OCI-LY7 (cell line): ENCODE results near the gene ITIH1. TPM values are rescaled to one million over a fixed set of nuclear protein-coding genes. Genes with fewer than 3 reads are reported as not detected.

Experiments
- BruUV-seq: library from RNA; stranded (reverse); fragments of 400-500 nt; replicated peaks from 2 replicates; lab custom pipeline; 2021; lab: Mats Ljungman, UMichigan
- CTCF ChIA-PET: fragments of 300-600 bp; sonication (Branson Sonifier 250); formaldehyde crosslinking; loops from one replicate; lab custom pipeline; 2022; ENCODE audit warnings: antibody characterized with exemption; ENCODE audit not compliant: unreplicated experiment; lab: Charles Lee
- POLR2A ChIA-PET: fragments of 300-600 bp; sonication (Branson Sonifier 250); formaldehyde crosslinking; loops from one replicate; lab custom pipeline; 2022; ENCODE audit warnings: antibody characterized with exemption; lab: Charles Lee
- DNase-seq: peaks from one replicate; pipeline ENCODE4 v3.0.0-alpha.2; 2015; ENCODE audit warnings: low spot score
- H2AFZ ChIP-seq: fragments of 200-600 bp; sonication (generic), shearing (Covaris generic); 2 replicates; pipeline ENCODE4 v1.6.1; 2014; ENCODE audit warnings: mild to moderate bottlenecking, antibody characterized with exemption, low read length, moderate library complexity
- H3K27ac ChIP-seq: fragments of 200-600 bp; sonication (generic); 2 replicates; pipeline ENCODE4 v1.5.1; 2014; ENCODE audit warnings: mixed run types, low read depth, mild to moderate bottlenecking, moderate library complexity, low read length, inconsistent platforms; ENCODE audit not compliant: poor library complexity, severe bottlenecking
- H3K36me3 ChIP-seq: fragments of 200-600 bp; sonication (generic); 2 replicates; pipeline ENCODE4 v1.6.1; 2014; ENCODE audit warnings: mild to moderate bottlenecking, antibody characterized with exemption, low read length, moderate library complexity, mixed read lengths; ENCODE audit not compliant: insufficient read depth
- H3K4me1 ChIP-seq: fragments of 200-600 bp; sonication (generic); 2 replicates; pipeline ENCODE4 v1.5.1; 2014; ENCODE audit warnings: mild to moderate bottlenecking, low read length; ENCODE audit not compliant: insufficient read depth, poor library complexity, severe bottlenecking
- H3K4me2 ChIP-seq: fragments of 200-600 bp; sonication (generic); 2 replicates; pipeline ENCODE4 v1.6.1; 2014; ENCODE audit warnings: mild to moderate bottlenecking, low read length
- H3K4me3 ChIP-seq: fragments of 200-600 bp; sonication (generic); 2 replicates; pipeline ENCODE4 v1.5.1; 2014; ENCODE audit warnings: mild to moderate bottlenecking, low read depth, low read length; ENCODE audit not compliant: poor library complexity, severe bottlenecking
- H3K79me2 ChIP-seq: fragments of 200-600 bp; sonication (generic); 2 replicates; pipeline ENCODE4 v1.6.1; 2016; ENCODE audit warnings: low read depth, mild to moderate bottlenecking, low read length, moderate library complexity, mixed read lengths; ENCODE audit not compliant: insufficient read depth
- H3K9me2 ChIP-seq: fragments of 200-600 bp; sonication (generic); 2 replicates; pipeline ENCODE4 v1.6.1; 2016; ENCODE audit warnings: mild to moderate bottlenecking, low read length, mixed read lengths; ENCODE audit not compliant: insufficient read depth
- H3K9me3 ChIP-seq: fragments of 200-600 bp; sonication (generic); 2 replicates; pipeline ENCODE4 v1.6.1; 2014; ENCODE audit warnings: mild to moderate bottlenecking, mixed run types, low read length, mixed read lengths
- H4K20me1 ChIP-seq: fragments of 200-600 bp; sonication (generic); 2 replicates; pipeline ENCODE4 v1.6.1; 2014; ENCODE audit warnings: mild to moderate bottlenecking, antibody characterized with exemption, low read length, moderate library complexity, mixed read lengths; ENCODE audit not compliant: insufficient read depth
- EZH2phosphoT487 ChIP-seq: fragments of 200-600 bp; sonication (generic); IDR thresholded peaks from 2 replicates; pipeline ENCODE4 v1.6.1; 2018; ENCODE audit warnings: low read depth, borderline replicate concordance, mild to moderate bottlenecking, mixed run types, antibody characterized with exemption, low read length, moderate library complexity, mixed read lengths
- intact Hi-C: fragments of 100-400 bp; cut with micrococcal nuclease; formaldehyde crosslinking; loops from one replicate; pipeline ENCODE4 v1.10.0; 2022; ENCODE audit not compliant: unreplicated experiment
- total RNA-seq, 2 experiments: library from RNA; depleted of rRNA in 1 of 2; stranded (reverse); fragments of >200 nt in 1 of 2; shearing (Covaris generic) in 1 of 2; gene quantifications; 2 replicates each; pipeline ENCODE4 v1.2.3, GENCODE V29; 2014 to 2022
- TF ChIP-seq, protein P1 (sequence below): fragments of 200-600 bp; sonication (generic); conservative IDR thresholded peaks from 2 replicates; pipeline ENCODE4 v1.5.1; 2014; ENCODE audit warnings: mild to moderate bottlenecking, antibody characterized with exemption, low read length, moderate library complexity, mixed read lengths

ITIH1 gene
- total RNA-seq, 2 experiments from 2014 or later, result not detected

DNA sequence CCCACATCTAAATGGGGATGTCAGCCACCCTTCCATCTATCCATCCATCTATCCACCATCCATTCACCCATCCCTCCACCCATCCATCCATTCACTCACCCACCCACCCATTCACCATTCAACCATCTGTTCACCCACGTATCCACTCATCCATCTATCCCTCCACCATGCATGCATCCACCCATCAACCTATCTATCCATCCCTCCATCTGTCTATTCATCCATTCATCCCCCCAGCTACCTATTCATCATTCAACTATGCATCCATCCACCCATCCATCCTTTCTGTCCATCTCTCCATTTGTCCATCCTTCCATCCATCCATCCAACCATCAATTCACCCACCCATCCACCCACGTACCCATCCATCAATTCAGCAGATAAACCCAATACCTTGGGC is 31.8 kb downstream of the ITIH1 start:
- CTCF ChIA-PET, result no interaction called here
- Histone ChIP-seq H3K4me1 (no peaks in the 10 kb centered on the region), H3K9me3 (no peaks in the 10 kb centered on the region), H3K4me2 (no peak overlapping the region), H2AFZ (no peak overlapping the region), H4K20me1 (no peaks in the 10 kb centered on the region), H3K27ac (no peak overlapping the region), H3K9me2 (no peaks in the 10 kb centered on the region), H3K79me2 (no peaks in the 10 kb centered on the region), H3K36me3 (no peaks in the 10 kb centered on the region), H3K4me3 (no peak overlapping the region)
- intact Hi-C loops, result no loop called here
- no TSS peak for BruUV-seq
- DNase-seq, result no peak
- TF ChIP-seq, protein P1, sequence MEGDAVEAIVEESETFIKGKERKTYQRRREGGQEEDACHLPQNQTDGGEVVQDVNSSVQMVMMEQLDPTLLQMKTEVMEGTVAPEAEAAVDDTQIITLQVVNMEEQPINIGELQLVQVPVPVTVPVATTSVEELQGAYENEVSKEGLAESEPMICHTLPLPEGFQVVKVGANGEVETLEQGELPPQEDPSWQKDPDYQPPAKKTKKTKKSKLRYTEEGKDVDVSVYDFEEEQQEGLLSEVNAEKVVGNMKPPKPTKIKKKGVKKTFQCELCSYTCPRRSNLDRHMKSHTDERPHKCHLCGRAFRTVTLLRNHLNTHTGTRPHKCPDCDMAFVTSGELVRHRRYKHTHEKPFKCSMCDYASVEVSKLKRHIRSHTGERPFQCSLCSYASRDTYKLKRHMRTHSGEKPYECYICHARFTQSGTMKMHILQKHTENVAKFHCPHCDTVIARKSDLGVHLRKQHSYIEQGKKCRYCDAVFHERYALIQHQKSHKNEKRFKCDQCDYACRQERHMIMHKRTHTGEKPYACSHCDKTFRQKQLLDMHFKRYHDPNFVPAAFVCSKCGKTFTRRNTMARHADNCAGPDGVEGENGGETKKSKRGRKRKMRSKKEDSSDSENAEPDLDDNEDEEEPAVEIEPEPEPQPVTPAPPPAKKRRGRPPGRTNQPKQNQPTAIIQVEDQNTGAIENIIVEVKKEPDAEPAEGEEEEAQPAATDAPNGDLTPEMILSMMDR, result no peak
- no peak for TF ChIP-seq EZH2phosphoT487
- POLR2A ChIA-PET, result interaction anchor here (0.5 kb wide), 1 partner anchor 487 kb away, joined by 3 read pairs; no protein-coding TSS in a partner anchor

DNA sequence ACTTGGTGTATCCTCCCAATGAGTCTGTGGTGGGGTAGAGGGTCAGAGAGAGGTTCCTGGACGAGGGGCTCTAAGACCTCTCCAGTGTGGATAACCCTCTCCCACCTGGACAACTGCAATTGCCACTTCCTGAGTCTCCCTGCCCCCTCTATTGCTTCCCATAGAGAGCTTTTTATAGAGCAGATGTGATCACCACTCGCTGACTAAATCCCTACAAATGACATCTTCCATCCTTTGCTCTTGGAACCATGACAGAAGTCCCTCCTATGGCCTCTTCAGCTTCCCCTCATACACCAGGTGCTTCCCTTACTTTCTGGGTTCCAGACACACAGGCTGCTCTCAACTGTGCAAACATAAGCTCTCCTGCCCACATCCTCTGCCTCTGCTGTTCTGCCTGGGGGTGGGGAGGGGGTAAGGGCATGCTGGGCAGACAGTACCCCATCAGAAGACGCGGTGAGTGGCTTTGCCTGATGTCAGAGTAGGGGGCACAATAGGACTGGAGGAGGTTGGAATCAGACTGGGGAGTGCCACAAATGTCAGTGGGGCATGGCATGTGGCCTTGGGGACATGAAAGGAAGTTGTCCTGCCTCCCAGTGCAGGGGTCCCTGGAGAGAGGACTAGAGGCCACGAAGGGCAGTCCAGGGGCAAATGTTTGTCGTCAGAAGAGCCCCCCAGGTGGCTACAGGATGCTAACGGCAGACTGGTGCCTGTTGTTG is 32.4 kb downstream of the ITIH1 start:
- ChIA-PET CTCF (no interaction called here), POLR2A (no interaction called here)
- TF ChIP-seq, protein P1, result no peak
- no peak for TF ChIP-seq EZH2phosphoT487
- Histone ChIP-seq H3K27ac (no peak overlapping the region), H3K79me2 (no peaks in the 10 kb centered on the region), H3K4me2 (no peak overlapping the region), H4K20me1 (no peaks in the 10 kb centered on the region), H3K9me3 (no peaks in the 10 kb centered on the region), H3K9me2 (no peaks in the 10 kb centered on the region), H3K4me1 (no peaks in the 10 kb centered on the region), H3K4me3 (no peak overlapping the region), H3K36me3 (no peaks in the 10 kb centered on the region), H2AFZ (no peak overlapping the region)
- intact Hi-C loops, result no loop called here
- no TSS peak for BruUV-seq
- no peak for DNase-seq

DNA sequence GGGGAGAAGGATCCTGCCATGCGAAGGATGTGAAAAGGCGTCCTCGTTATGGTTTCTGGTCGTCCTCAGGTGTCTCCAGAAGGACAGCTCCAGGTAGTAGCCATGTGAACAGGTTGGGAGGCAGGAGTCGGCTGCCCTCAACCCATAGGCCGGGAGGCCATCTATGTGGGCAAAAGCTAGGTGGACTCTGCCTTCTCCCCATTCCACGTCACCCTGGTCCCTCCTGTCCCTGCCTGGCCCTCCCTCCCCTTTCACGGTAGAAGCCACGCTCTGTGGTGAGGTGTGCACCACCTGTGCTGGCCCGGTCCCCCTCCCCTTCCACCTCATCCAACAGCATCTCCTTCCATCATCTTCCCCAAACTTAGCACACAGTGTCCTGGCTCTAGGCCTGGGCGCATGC is 33.5 kb downstream of the ITIH1 start:
- BruUV-seq, result no TSS peak
- Histone ChIP-seq H3K79me2 (no peaks in the 10 kb centered on the region), H4K20me1 (no peaks in the 10 kb centered on the region), H3K4me1 (no peaks in the 10 kb centered on the region), H3K36me3 (no peaks in the 10 kb centered on the region), H2AFZ (no peak overlapping the region), H3K9me3 (no peaks in the 10 kb centered on the region), H3K4me2 (no peak overlapping the region), H3K27ac (no peak overlapping the region), H3K9me2 (no peaks in the 10 kb centered on the region), H3K4me3 (no peak overlapping the region)
- no peak for DNase-seq
- intact Hi-C loops, result no loop called here
- CTCF ChIA-PET, result no interaction called here
- POLR2A ChIA-PET, result no interaction called here
- TF ChIP-seq, protein P1, result no peak
- no peak for TF ChIP-seq EZH2phosphoT487
